ENCODE data around the gene VPS37B. TPM values are rescaled to one million over a fixed set of nuclear protein-coding genes. Genes with fewer than 3 reads are reported as not detected.
A peak's percentile ranks its signal among the peaks of the same experiment; 100 is the strongest.

The VPS37B gene
- total and polyA plus RNA-seq, 4 experiments from 2014 or later = 18.8 to 23.7 (median 22.2) TPM

GRCh38 chr12:122847921-122848421 lies 48.0 kb downstream of the VPS37B start:
- Mint-ChIP-seq H3K9me3 (no peaks in the 10 kb centered on the region), H3K4me1 (peaks cover 0 to 3% (median 0%) of the 10 kb centered on the region in 4 donors), H3K36me3 (peaks cover 5 to 16% of the 10 kb centered on the region in 2 donors), H3K27me3 (no peaks in the 10 kb centered on the region), H3K4me3 (no peak overlapping the region), H3K27ac (peak overlapping the region in 3 of 7 donors; percentile 3 to 41 (median 36))
- no peak overlapping the region for H3K4me3 ChIP-seq (ENCODE audit: low read length in 2 of 2)
- no peaks in the 10 kb centered on the region for H3K4me1 ChIP-seq (ENCODE audit: insufficient read depth, low read length)
- H3K36me3 ChIP-seq (ENCODE audit: insufficient read depth, low read length) = no peaks in the 10 kb centered on the region
- no peak for DNase-seq
- intact Hi-C loops (cut with micrococcal nuclease) = no loop called here
- ChIA-PET CTCF (ENCODE audit: partially characterized antibody) (interaction anchor here (0.9 to 1.0 kb wide), 2 partner anchors 13 to 55 kb away, joined by 4 to 5 read pairs; no protein-coding TSS in a partner anchor), POLR2A (ENCODE audit: partially characterized antibody) (no interaction called here)
- H3K9me3 ChIP-seq (ENCODE audit: control insufficient read depth in 1 of 2, low read length in 2 of 2) = no peaks in the 10 kb centered on the region
- no peaks in the 10 kb centered on the region for H3K27me3 ChIP-seq (ENCODE audit: insufficient read depth, low read length)
- H3K27ac ChIP-seq (ENCODE audit: low read depth, low read length) = no peak overlapping the region

GRCh38 chr12:122847516-122847836 lies 48.4 kb downstream of the VPS37B start:
- ChIA-PET POLR2A (ENCODE audit: partially characterized antibody) (interaction anchor here (0.6 kb wide), 1 partner anchor 10 kb away, joined by 3 read pairs; no protein-coding TSS in a partner anchor), CTCF (ENCODE audit: partially characterized antibody) (interaction anchor here (1.0 kb wide), 1 partner anchor 13 kb away, joined by 4 read pairs; no protein-coding TSS in a partner anchor)
- Histone ChIP-seq H3K4me3 (ENCODE audit: low read length in 2 of 2) (no peak overlapping the region), H3K27ac (ENCODE audit: low read depth, low read length) (no peak overlapping the region), H3K27me3 (ENCODE audit: insufficient read depth, low read length) (no peaks in the 10 kb centered on the region), H3K4me1 (ENCODE audit: insufficient read depth, low read length) (no peaks in the 10 kb centered on the region), H3K9me3 (ENCODE audit: control insufficient read depth in 1 of 2, low read length in 2 of 2) (no peaks in the 10 kb centered on the region), H3K36me3 (ENCODE audit: insufficient read depth, low read length) (no peaks in the 10 kb centered on the region)
- intact Hi-C loops (cut with micrococcal nuclease) = no loop called here
- Mint-ChIP-seq H3K9me3 (no peaks in the 10 kb centered on the region), H3K4me3 (no peak overlapping the region), H3K36me3 (peaks cover 5 to 13% of the 10 kb centered on the region in 2 donors), H3K27me3 (no peaks in the 10 kb centered on the region), H3K4me1 (peaks cover 0 to 3% (median 2%) of the 10 kb centered on the region in 4 donors), H3K27ac (no peak overlapping the region)
- DNase-seq = no peak

DNA sequence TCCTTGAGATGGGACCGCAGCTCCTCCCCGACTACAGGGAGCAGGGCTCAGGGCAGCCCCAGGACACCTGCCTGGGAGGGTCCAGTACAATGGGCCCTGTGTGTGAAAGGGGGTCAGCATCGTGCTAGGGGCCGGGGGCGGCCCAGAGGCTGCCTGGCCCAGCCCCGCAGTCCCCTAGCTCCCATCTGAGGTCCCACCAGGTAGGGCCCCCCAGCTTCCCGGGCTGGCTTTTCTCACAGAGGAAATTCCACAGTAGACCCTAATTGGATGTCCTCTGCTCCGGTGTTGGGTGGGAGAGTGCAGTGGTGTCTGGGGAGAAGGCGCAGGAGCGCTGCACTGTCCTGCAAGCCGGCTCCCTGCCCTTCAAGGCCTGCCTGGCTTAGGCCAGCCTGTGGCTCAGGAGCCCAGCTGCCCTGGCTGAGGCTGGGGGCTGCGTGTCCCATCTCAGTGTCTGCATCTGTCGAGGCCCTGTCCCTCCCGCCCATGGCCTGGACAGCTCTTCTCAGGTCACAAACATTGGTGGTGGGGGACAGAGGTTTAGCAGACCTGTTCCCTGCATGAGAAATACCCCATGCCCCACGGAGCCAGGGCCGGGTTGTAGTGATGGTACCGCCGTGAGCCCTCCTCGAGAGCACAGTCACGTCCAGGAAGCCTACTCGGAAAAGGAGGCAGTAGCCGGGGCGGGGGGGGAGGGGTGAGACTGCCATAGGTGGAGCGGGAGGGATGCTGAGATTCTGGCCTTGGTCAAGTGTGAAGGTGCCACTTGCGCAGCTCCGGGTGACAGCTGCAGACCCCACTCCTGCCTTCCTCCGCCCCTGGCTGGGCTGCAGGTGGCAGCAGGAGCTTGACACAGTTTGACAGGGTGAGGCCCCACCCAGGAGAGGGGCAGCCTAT lies 49.1 kb downstream of the VPS37B start:
- Mint-ChIP-seq H3K9me3 (no peaks in the 10 kb centered on the region), H3K4me3 (no peak overlapping the region), H3K36me3 (peaks cover 5 to 8% of the 10 kb centered on the region in 2 donors), H3K4me1 (peaks cover 0 to 9% (median 3%) of the 10 kb centered on the region in 4 donors), H3K27ac (no peak overlapping the region), H3K27me3 (no peaks in the 10 kb centered on the region)
- no peak overlapping the region for H3K4me3 ChIP-seq (ENCODE audit: low read length in 2 of 2)
- H3K27me3 ChIP-seq (ENCODE audit: insufficient read depth, low read length) = no peaks in the 10 kb centered on the region
- no peak overlapping the region for H3K27ac ChIP-seq (ENCODE audit: low read depth, low read length)
- no peak for DNase-seq
- ChIA-PET POLR2A (ENCODE audit: partially characterized antibody) (interaction anchor here (0.6 kb wide), 1 partner anchor 10 kb away, joined by 3 read pairs; no protein-coding TSS in a partner anchor), CTCF (ENCODE audit: partially characterized antibody) (interaction anchor here (1.0 to 1.4 kb wide), 2 partner anchors 11 to 14 kb away, joined by 4 read pairs; no protein-coding TSS in a partner anchor)
- intact Hi-C loops (cut with micrococcal nuclease) = no loop called here
- H3K4me1 ChIP-seq (ENCODE audit: insufficient read depth, low read length) = no peaks in the 10 kb centered on the region
- no peaks in the 10 kb centered on the region for H3K9me3 ChIP-seq (ENCODE audit: control insufficient read depth in 1 of 2, low read length in 2 of 2)
- H3K36me3 ChIP-seq (ENCODE audit: insufficient read depth, low read length) = no peaks in the 10 kb centered on the region

DNA sequence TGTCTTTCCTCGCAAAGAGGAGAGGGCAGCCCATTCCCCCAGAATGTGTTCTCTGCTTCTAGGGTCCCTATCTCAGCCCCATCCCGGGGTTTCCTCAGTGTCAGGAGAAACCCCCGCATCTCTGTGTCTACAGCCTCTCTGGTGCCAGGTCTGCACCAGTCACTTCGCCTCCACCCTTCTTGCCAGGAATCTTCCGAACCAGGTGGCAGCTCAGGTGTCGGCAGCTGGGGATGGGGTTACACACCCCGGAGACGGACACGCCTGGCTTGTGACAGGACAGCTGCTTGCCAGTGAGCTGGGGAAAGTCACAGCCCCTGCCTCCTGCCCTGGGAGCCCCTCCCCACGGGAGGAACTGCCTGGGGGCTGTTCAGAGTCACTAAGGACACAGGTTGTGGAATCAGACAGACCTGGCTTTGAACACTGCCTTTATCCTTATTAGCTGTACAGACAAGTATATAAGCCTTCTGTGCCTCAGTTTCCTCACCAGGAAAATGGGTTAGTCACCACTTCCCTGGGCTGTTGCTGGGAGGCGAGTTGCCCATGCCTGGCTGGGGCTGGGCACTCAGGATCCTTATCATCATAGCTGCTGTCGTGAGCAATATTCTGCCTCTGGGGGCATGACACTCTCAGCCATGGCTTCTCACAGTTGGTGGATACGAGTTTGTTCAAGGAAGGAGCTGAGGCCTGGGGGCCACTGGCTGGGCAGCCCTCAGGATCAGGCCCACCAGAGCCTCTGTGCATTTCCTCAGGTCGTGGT lies 49.9 kb downstream of the VPS37B start:
- no peaks in the 10 kb centered on the region for H3K9me3 ChIP-seq (ENCODE audit: control insufficient read depth in 1 of 2, low read length in 2 of 2)
- H3K27ac ChIP-seq (ENCODE audit: low read depth, low read length) = no peak overlapping the region
- H3K4me3 ChIP-seq (ENCODE audit: low read length in 2 of 2) = no peak overlapping the region
- no peak for DNase-seq
- H3K4me3 Mint-ChIP-seq = no peak overlapping the region
- H3K27me3 Mint-ChIP-seq = no peaks in the 10 kb centered on the region
- POLR2A ChIA-PET (ENCODE audit: partially characterized antibody) = interaction anchor here (1.3 kb wide), 1 partner anchor 26 kb away, joined by 3 read pairs; no protein-coding TSS in a partner anchor
- H3K27ac Mint-ChIP-seq = no peak overlapping the region
- H3K9me3 Mint-ChIP-seq = no peaks in the 10 kb centered on the region
- H3K4me1 ChIP-seq (ENCODE audit: insufficient read depth, low read length) = no peaks in the 10 kb centered on the region
- intact Hi-C loops (cut with micrococcal nuclease) = no loop called here
- no peaks in the 10 kb centered on the region for H3K27me3 ChIP-seq (ENCODE audit: insufficient read depth, low read length)
- peaks cover 3 to 10% (median 7%) of the 10 kb centered on the region in 4 donors for H3K4me1 Mint-ChIP-seq
- H3K36me3 Mint-ChIP-seq = peaks cover 5 to 9% of the 10 kb centered on the region in 2 donors
- CTCF ChIA-PET (ENCODE audit: partially characterized antibody) = interaction anchor here (1.0 to 1.4 kb wide), 4 partner anchors 10 to 14 kb away, joined by 3 to 4 read pairs (median 4); no protein-coding TSS in a partner anchor
- no peaks in the 10 kb centered on the region for H3K36me3 ChIP-seq (ENCODE audit: insufficient read depth, low read length)

- CTCF ChIA-PET (ENCODE audit: partially characterized antibody) = interaction anchor here (1.0 to 1.4 kb wide), 3 partner anchors 11 to 15 kb away, joined by 3 to 4 read pairs (median 3); no protein-coding TSS in a partner anchor
- peaks cover 6 to 13% (median 9%) of the 10 kb centered on the region in 4 donors for H3K4me1 Mint-ChIP-seq
- POLR2A ChIA-PET (ENCODE audit: partially characterized antibody) = interaction anchor here (1.3 kb wide), 1 partner anchor 27 kb away, joined by 3 read pairs; no protein-coding TSS in a partner anchor
These were observed 50.7 kb downstream of the VPS37B start for GRCh38 chr12:122845041-122845864.

DNA sequence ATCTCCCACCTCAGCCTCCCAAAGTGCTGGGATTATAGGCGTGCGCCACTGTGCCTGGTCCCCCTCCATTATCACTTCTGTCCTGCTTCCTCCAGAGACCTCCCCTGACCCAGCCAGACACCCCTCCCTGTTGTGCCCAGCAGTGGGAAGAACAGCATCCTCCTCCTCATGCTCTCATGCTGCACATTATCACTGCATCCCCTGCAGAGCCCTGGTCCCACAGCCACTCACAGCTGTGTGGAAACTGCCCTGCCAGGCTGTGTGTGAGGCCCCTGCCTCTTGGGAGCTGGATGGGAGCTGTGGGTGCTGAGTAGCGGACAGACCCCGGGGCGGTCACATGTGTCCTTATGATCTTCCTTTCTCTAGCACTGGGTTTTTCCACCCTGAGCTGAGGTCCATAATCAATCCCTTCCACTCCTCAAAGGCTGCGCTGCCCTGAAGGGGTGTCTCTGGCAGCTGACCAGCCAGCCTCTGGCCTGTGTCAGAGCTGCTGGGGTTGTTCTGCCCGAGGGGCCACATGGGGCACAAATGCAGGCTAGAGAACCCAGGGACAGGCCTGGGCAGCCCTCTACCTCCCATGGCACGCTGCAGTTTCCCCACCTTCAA lies 51.5 kb downstream of the VPS37B start:
- no peaks in the 10 kb centered on the region for H3K36me3 ChIP-seq (ENCODE audit: insufficient read depth, low read length)
- Mint-ChIP-seq H3K27ac (peak overlapping the region in 4 of 7 donors; percentile 12 to 61 (median 44)), H3K27me3 (no peaks in the 10 kb centered on the region), H3K4me3 (no peak overlapping the region), H3K36me3 (peaks cover 1 to 12% of the 10 kb centered on the region in 2 donors), H3K9me3 (no peaks in the 10 kb centered on the region), H3K4me1 (peaks cover 6 to 21% (median 10%) of the 10 kb centered on the region in 4 donors)
- intact Hi-C loops (cut with micrococcal nuclease) = no loop called here
- POLR2A ChIA-PET (ENCODE audit: partially characterized antibody) = interaction anchor here (1.3 kb wide), 1 partner anchor 27 kb away, joined by 3 read pairs; no protein-coding TSS in a partner anchor
- H3K4me1 ChIP-seq (ENCODE audit: insufficient read depth, low read length) = no peaks in the 10 kb centered on the region
- H3K4me3 ChIP-seq (ENCODE audit: low read length in 2 of 2) = no peak overlapping the region
- H3K27me3 ChIP-seq (ENCODE audit: insufficient read depth, low read length) = no peaks in the 10 kb centered on the region
- CTCF ChIA-PET (ENCODE audit: partially characterized antibody) = interaction anchor here (1.0 kb wide), 1 partner anchor 15 kb away, joined by 3 read pairs; no protein-coding TSS in a partner anchor
- H3K9me3 ChIP-seq (ENCODE audit: control insufficient read depth in 1 of 2, low read length in 2 of 2) = no peaks in the 10 kb centered on the region
- no peak for DNase-seq
- no peak overlapping the region for H3K27ac ChIP-seq (ENCODE audit: low read depth, low read length)

More at GRCh38 chr12:122845041-122845864, 50.7 kb downstream of the VPS37B start:
- H3K36me3 Mint-ChIP-seq = peaks cover 5 to 14% of the 10 kb centered on the region in 2 donors
- H3K27me3 Mint-ChIP-seq = no peaks in the 10 kb centered on the region
- H3K4me3 Mint-ChIP-seq = no peak overlapping the region
- Histone ChIP-seq H3K9me3 (ENCODE audit: control insufficient read depth in 1 of 2, low read length in 2 of 2) (no peaks in the 10 kb centered on the region), H3K4me1 (ENCODE audit: insufficient read depth, low read length) (no peaks in the 10 kb centered on the region), H3K36me3 (ENCODE audit: insufficient read depth, low read length) (no peaks in the 10 kb centered on the region), H3K27ac (ENCODE audit: low read depth, low read length) (no peak overlapping the region), H3K27me3 (ENCODE audit: insufficient read depth, low read length) (no peaks in the 10 kb centered on the region), H3K4me3 (ENCODE audit: low read length in 2 of 2) (no peak overlapping the region)
- intact Hi-C loops (cut with micrococcal nuclease) = no loop called here
- H3K9me3 Mint-ChIP-seq = no peaks in the 10 kb centered on the region
- DNase-seq = no peak
- H3K27ac Mint-ChIP-seq = peak overlapping the region in 1 of 7 donors; percentile 66

Measured in CD4-positive, alpha-beta memory T cell (primary cell).